A549 (cell line): ENCODE results near the gene CLDN25. TPM values are rescaled to one million over a fixed set of nuclear protein-coding genes. Genes with fewer than 3 reads are reported as not detected.

Experiments used
- ATAC-seq, 2 experiments: fragments of 200-7000 bp in 1 of 2; fragments of >200 bp in 1 of 2; cut with Nextera tagmentation in 1 of 2; cut with Tn5 transposase in 1 of 2; 3 replicates each; pipeline versions ENCODE4 v1.8.0 to v1.9.1; 2018 to 2020; ENCODE audit warnings: mild to moderate bottlenecking in 1 of 2, moderate library complexity in 1 of 2
- CTCF ChIA-PET: fragments of 300-600 bp; sonication (Branson Sonifier 250); formaldehyde crosslinking; extraction: SDS; loops from one replicate; lab custom pipeline; 2021; ENCODE audit warnings: antibody characterized with exemption, inconsistent platforms; lab: Yijun Ruan, JAX
- POLR2A ChIA-PET: fragments of 350-600 bp; formaldehyde crosslinking; extraction: SDS; loops from one replicate; lab custom pipeline; 2021; ENCODE audit warnings: antibody characterized with exemption, inconsistent platforms; lab: Yijun Ruan, JAX
- DNase-seq, 2 experiments: peaks; one replicate each; pipeline versions ENCODE4 v3.0.0 to v3.0.0-alpha.2; 2011 to 2016; ENCODE audit warnings: low read depth in 1 of 2, low spot score in 1 of 2
- FAIRE-seq: peaks from 2 replicates; lab custom pipeline; 2011; peaks lifted over from hg19 to GRCh38; lab: Jason Lieb, UNC
- H3K27ac ChIP-seq, 2 experiments: fragments of >200 bp; sonication (Bioruptor Twin); formaldehyde crosslinking; 3 replicates each; pipeline ENCODE4 v1.5.1; 2016 to 2017
- H3K4me1 ChIP-seq: fragments of >200 bp; sonication (Bioruptor Twin); formaldehyde crosslinking; 3 replicates; pipeline ENCODE4 v1.6.1; 2016
- H3K4me2 ChIP-seq: fragments of >200 bp; sonication (Bioruptor Twin); formaldehyde crosslinking; 3 replicates; pipeline ENCODE4 v1.6.1; 2016
- H3K4me3 ChIP-seq: fragments of >200 bp; sonication (Bioruptor Twin); formaldehyde crosslinking; 3 replicates; pipeline ENCODE4 v1.5.1; 2016
- H3K9me3 ChIP-seq: fragments of >200 bp; sonication (Bioruptor Twin); formaldehyde crosslinking; 3 replicates; pipeline ENCODE4 v1.6.1; 2016
- BHLHE40 ChIP-seq: IDR thresholded peaks from 2 replicates; pipeline ENCODE4 v1.6.1; 2012; ENCODE audit warnings: low read depth, low read length, inconsistent platforms
- CBX2 ChIP-seq: fragments of 200-600 bp; sonication (generic); IDR thresholded peaks from 2 replicates; pipeline ENCODE4 v1.6.1; 2016; ENCODE audit warnings: low read depth, mild to moderate bottlenecking, borderline replicate concordance
- CBX8 ChIP-seq: fragments of 200-600 bp; sonication (generic); IDR thresholded peaks from 2 replicates; pipeline ENCODE4 v1.6.1; 2016
- CEBPB ChIP-seq, 2 experiments: fragments of >200 bp in 1 of 2; sonication (Bioruptor Twin) in 1 of 2; formaldehyde crosslinking in 1 of 2; IDR thresholded peaks; 2 replicates each; pipeline ENCODE4 v1.6.1; 2012 to 2016
- CHD2 ChIP-seq: fragments of 150-350 bp; IDR thresholded peaks from 2 replicates; pipeline ENCODE4 v1.6.1; 2014; ENCODE audit warnings: low read length; ENCODE audit not compliant: partially characterized antibody
- EHMT2 ChIP-seq: fragments of 200-600 bp; sonication (generic); IDR thresholded peaks from 2 replicates; pipeline ENCODE4 v1.6.1; 2016; ENCODE audit warnings: antibody characterized with exemption, low read depth, mild to moderate bottlenecking, moderate library complexity
- EP300 ChIP-seq, 2 experiments: fragments of >200 bp; sonication (Bioruptor Twin); formaldehyde crosslinking; IDR thresholded peaks; 2 replicates in 1 of 2; 3 replicates in 1 of 2; pipeline ENCODE4 v1.6.1; 2016 to 2017
- FOSB ChIP-seq: fragments of 250-450 bp; sonication (Bioruptor Pico); IDR thresholded peaks from 2 replicates; pipeline ENCODE4 v1.5.0; 2020; ENCODE audit warnings: mild to moderate bottlenecking, moderate library complexity
- FOSL2 ChIP-seq, 2 experiments: fragments of 450-650 bp in 1 of 2; fragments of >200 bp in 1 of 2; sonication (Bioruptor Twin) in 1 of 2; formaldehyde crosslinking; IDR thresholded peaks; 2 replicates each; pipeline versions ENCODE4 v1.5.0 to v1.6.1; 2016 to 2020; ENCODE audit warnings: mild to moderate bottlenecking in 1 of 2, moderate library complexity in 1 of 2
- HEYL ChIP-seq: fragments of 250-450 bp; sonication (Bioruptor Pico); IDR thresholded peaks from 2 replicates; pipeline ENCODE4 v1.8.0; 2021; ENCODE audit warnings: mild to moderate bottlenecking, moderate library complexity
- HOXA7 ChIP-seq: fragments of 250-450 bp; sonication (Bioruptor Pico); IDR thresholded peaks from 2 replicates; pipeline ENCODE4 v1.5.0; 2020; ENCODE audit warnings: mild to moderate bottlenecking, moderate library complexity
- HOXB13 ChIP-seq: fragments of 250-450 bp; sonication (Bioruptor Pico); IDR thresholded peaks from 2 replicates; pipeline ENCODE4 v1.5.0; 2020; ENCODE audit warnings: low read depth, mild to moderate bottlenecking, moderate library complexity
- JUN ChIP-seq, 2 experiments: fragments of >200 bp; sonication (Bioruptor Twin); formaldehyde crosslinking; IDR thresholded peaks; 2 replicates in 1 of 2; 3 replicates in 1 of 2; pipeline ENCODE4 v1.6.1; 2016 to 2017
- KDM1A ChIP-seq: fragments of 200-600 bp; sonication (generic); IDR thresholded peaks from 2 replicates; pipeline ENCODE4 v1.6.1; 2016; ENCODE audit warnings: low read depth, mild to moderate bottlenecking
- KDM5A ChIP-seq: fragments of 200-600 bp; sonication (generic); IDR thresholded peaks from 2 replicates; pipeline ENCODE4 v1.6.1; 2016; ENCODE audit warnings: antibody characterized with exemption, mild to moderate bottlenecking
- MAZ ChIP-seq: fragments of 150-350 bp; IDR thresholded peaks from 2 replicates; pipeline ENCODE4 v1.6.1; 2014; ENCODE audit warnings: antibody characterized with exemption, low read depth, low read length, borderline replicate concordance
- NFE2L2 ChIP-seq: fragments of 150-350 bp; conservative IDR thresholded peaks from 2 replicates; pipeline ENCODE4 v1.6.1; 2014; ENCODE audit warnings: low read length
- NPAS2 ChIP-seq: fragments of 250-450 bp; sonication (Bioruptor Pico); IDR thresholded peaks from 2 replicates; pipeline ENCODE4 v1.8.0; 2022; ENCODE audit warnings: mild to moderate bottlenecking, moderate library complexity, borderline replicate concordance
- POLR2A ChIP-seq: IDR thresholded peaks from 2 replicates; pipeline ENCODE4 v1.6.1; 2012; ENCODE audit warnings: mild to moderate bottlenecking, low read length
- POLR2AphosphoS2 ChIP-seq: conservative IDR thresholded peaks from 2 replicates; pipeline ENCODE4 v1.6.1; 2012; ENCODE audit warnings: low read length, improper control_type of control experiment, inconsistent platforms
- RAD21 ChIP-seq, 2 experiments: fragments of >200 bp in 1 of 2; sonication (Bioruptor Twin) in 1 of 2; formaldehyde crosslinking in 1 of 2; IDR thresholded peaks in 1 of 2; conservative IDR thresholded peaks in 1 of 2; 2 replicates in 1 of 2; 3 replicates in 1 of 2; pipeline ENCODE4 v1.6.1; 2012 to 2018; ENCODE audit warnings: inconsistent platforms in 1 of 2
- RARB ChIP-seq: fragments of 250-450 bp; sonication (Bioruptor Pico); IDR thresholded peaks from 2 replicates; pipeline ENCODE4 v1.8.0; 2021; ENCODE audit warnings: mild to moderate bottlenecking, moderate library complexity
- RFX5 ChIP-seq: fragments of 450-650 bp; IDR thresholded peaks from 2 replicates; pipeline ENCODE4 v1.7.1; 2014; ENCODE audit warnings: antibody characterized with exemption, mild to moderate bottlenecking, moderate library complexity
- SMC3 ChIP-seq: fragments of >200 bp; sonication (Bioruptor Twin); formaldehyde crosslinking; IDR thresholded peaks from 3 replicates; pipeline ENCODE4 v1.6.1; 2018; ENCODE audit warnings: inconsistent platforms
- SREBF2 ChIP-seq: fragments of 450-650 bp; IDR thresholded peaks from 2 replicates; pipeline ENCODE4 v1.6.1; 2014; ENCODE audit warnings: mild to moderate bottlenecking, moderate library complexity
- TFCP2L1 ChIP-seq: fragments of 250-450 bp; sonication (Bioruptor Pico); IDR thresholded peaks from 2 replicates; pipeline ENCODE4 v1.5.0; 2021; ENCODE audit warnings: mild to moderate bottlenecking
- ZC3H11A ChIP-seq: fragments of 450-650 bp; IDR thresholded peaks from 2 replicates; pipeline ENCODE4 v1.6.1; 2014; ENCODE audit warnings: antibody characterized with exemption, mild to moderate bottlenecking
- ZFP36 ChIP-seq: fragments of 450-650 bp; IDR thresholded peaks from 2 replicates; pipeline ENCODE4 v1.6.1; 2014; ENCODE audit warnings: borderline replicate concordance; ENCODE audit not compliant: partially characterized antibody
- WGBS: methylation state at CpG from one replicate; pipeline ENCODE4 v1.1.6; 2017; ENCODE audit errors: missing lambda C conversion rate; 5-methylcytosine and 5-hydroxymethylcytosine counted together
- polyA plus RNA-seq, 4 experiments: library from polyadenylated mRNA; depleted of rRNA in 3 of 4; stranded (reverse); fragments of >200 nt; fragmentation: RNase III in 1 of 4; extraction: RNeasy Plus Mini Kit Qiagen cat#74134 plus additional on column Dnase treatment in 1 of 4; gene quantifications; 2 replicates in 3 of 4; 3 replicates in 1 of 4; pipeline ENCODE4 v1.2.3, GENCODE V29; 2011 to 2017
- TF ChIP-seq, protein P1 (sequence below): fragments of 250-450 bp; sonication (Bioruptor Pico); IDR thresholded peaks from 2 replicates; pipeline ENCODE4 v1.5.0; 2021; ENCODE audit warnings: mild to moderate bottlenecking, moderate library complexity, borderline replicate concordance
- TF ChIP-seq, protein P2 (sequence below): fragments of 200-600 bp; sonication (generic); IDR thresholded peaks from 2 replicates; pipeline ENCODE4 v1.6.1; 2016; ENCODE audit warnings: antibody characterized with exemption, mild to moderate bottlenecking, moderate library complexity
- TF ChIP-seq, protein P3 (sequence below): IDR thresholded peaks from 2 replicates; pipeline ENCODE4 v1.6.1; 2012; ENCODE audit warnings: low read depth, borderline replicate concordance
- TF ChIP-seq, protein P4 (sequence below): IDR thresholded peaks from 2 replicates; pipeline ENCODE4 v1.6.1; 2012
- TF ChIP-seq, protein P5 (sequence below): fragments of 450-650 bp; IDR thresholded peaks from 2 replicates; pipeline ENCODE4 v1.6.1; 2014; ENCODE audit warnings: antibody characterized with exemption
- TF ChIP-seq, protein P6 (sequence below): IDR thresholded peaks from 2 replicates; pipeline ENCODE4 v1.6.1; 2012

The CLDN25 gene
- polyA plus RNA-seq, 2 of the 4 experiments (the other 2 are of a cell fraction) = not detected

DNA sequence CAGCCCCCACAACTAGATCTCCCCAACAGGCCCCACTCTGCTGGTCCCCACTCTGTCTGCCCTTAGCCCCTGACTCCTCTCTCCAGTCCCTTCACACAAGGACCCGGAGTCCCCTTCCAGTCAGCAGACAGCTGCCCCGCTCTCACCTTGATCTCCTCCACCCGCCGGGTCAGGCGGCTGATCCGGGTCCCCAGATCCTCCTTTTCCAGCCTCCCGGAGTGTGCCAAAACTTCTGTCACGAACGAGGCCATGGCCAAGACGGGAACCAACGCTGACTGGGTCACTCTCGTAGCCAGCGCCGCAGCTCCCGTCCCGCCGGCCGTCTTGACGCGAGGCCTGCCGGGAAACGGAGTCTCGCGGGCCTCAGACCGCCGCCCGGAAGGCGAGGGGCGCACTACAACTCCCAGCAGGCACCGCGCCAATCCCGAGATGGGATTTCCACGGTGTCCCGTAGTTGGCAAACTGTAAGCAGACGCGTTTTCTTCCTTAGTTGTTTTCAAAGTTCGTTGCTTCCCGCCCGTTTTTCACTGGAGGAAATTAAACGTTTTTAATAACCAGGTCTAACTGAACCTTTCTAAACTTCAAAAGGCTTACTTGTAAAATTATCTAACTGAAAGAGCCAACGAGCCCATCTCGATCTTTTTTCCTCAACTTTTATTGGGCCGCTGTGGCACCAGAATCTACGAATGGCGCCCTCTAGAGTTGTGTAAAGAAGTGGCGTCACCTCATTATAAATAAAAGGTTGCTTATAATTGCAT, 6.0 kb upstream of the CLDN25 start, which contains the start of gene ZW10:
Gene ZW10 (minus strand): TSS at position 277 of the 758 bp plus-strand sequence. CDS start 26 bp downstream, at position 251.
- peak; percentile 99 to 100 for ATAC-seq
- Histone ChIP-seq H3K4me1 (peaks cover 3% of the 10 kb centered on the region; the same call in 1 of the 3 replicates), H3K9me3 (no peaks in the 10 kb centered on the region), H3K4me2 (peak within 1 kb of the TSS; percentile 80), H3K27ac (peak within 1 kb of the TSS; percentile 94), H3K4me3 (peak within 1 kb of the TSS; percentile 99)
- ChIA-PET POLR2A (no interaction called here), CTCF (interaction anchor here (0.6 to 2.1 kb wide), 12 partner anchors 8 to 464 kb away, joined by 3 to 7 read pairs (median 3); no protein-coding TSS in a partner anchor)
- no peak for FAIRE-seq
- WGBS = 2% methylated on average over 24 of the region's 46 CpGs
- DNase-seq = peak; percentile 62 to 94
- peak; percentile 24 to 29; a peak in 1 of 5 replicates for TF ChIP-seq RAD21 (conservative IDR thresholded peaks at IDR 0.05 in 1 of 2, IDR thresholded peaks at IDR 0.05 in 1 of 2)
- TF ChIP-seq HOXB13 = no peak
- no peak for TF ChIP-seq NFE2L2
- TF ChIP-seq, protein P1, sequence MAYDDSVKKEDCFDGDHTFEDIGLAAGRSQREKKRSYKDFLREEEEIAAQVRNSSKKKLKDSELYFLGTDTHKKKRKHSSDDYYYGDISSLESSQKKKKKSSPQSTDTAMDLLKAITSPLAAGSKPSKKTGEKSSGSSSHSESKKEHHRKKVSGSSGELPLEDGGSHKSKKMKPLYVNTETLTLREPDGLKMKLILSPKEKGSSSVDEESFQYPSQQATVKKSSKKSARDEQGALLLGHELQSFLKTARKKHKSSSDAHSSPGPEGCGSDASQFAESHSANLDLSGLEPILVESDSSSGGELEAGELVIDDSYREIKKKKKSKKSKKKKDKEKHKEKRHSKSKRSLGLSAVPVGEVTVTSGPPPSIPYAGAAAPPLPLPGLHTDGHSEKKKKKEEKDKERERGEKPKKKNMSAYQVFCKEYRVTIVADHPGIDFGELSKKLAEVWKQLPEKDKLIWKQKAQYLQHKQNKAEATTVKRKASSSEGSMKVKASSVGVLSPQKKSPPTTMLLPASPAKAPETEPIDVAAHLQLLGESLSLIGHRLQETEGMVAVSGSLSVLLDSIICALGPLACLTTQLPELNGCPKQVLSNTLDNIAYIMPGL (CRISPR knock-in tag) = no peak
- TF ChIP-seq, protein P2, sequence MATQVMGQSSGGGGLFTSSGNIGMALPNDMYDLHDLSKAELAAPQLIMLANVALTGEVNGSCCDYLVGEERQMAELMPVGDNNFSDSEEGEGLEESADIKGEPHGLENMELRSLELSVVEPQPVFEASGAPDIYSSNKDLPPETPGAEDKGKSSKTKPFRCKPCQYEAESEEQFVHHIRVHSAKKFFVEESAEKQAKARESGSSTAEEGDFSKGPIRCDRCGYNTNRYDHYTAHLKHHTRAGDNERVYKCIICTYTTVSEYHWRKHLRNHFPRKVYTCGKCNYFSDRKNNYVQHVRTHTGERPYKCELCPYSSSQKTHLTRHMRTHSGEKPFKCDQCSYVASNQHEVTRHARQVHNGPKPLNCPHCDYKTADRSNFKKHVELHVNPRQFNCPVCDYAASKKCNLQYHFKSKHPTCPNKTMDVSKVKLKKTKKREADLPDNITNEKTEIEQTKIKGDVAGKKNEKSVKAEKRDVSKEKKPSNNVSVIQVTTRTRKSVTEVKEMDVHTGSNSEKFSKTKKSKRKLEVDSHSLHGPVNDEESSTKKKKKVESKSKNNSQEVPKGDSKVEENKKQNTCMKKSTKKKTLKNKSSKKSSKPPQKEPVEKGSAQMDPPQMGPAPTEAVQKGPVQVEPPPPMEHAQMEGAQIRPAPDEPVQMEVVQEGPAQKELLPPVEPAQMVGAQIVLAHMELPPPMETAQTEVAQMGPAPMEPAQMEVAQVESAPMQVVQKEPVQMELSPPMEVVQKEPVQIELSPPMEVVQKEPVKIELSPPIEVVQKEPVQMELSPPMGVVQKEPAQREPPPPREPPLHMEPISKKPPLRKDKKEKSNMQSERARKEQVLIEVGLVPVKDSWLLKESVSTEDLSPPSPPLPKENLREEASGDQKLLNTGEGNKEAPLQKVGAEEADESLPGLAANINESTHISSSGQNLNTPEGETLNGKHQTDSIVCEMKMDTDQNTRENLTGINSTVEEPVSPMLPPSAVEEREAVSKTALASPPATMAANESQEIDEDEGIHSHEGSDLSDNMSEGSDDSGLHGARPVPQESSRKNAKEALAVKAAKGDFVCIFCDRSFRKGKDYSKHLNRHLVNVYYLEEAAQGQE = peak; percentile 73
- no peak for TF ChIP-seq HOXA7 (CRISPR knock-in tag)
- no peak for TF ChIP-seq ZFP36
- no peak for TF ChIP-seq CBX2
- TF ChIP-seq TFCP2L1 (CRISPR knock-in tag) = no peak
- peak; percentile 62 for TF ChIP-seq CHD2
- TF ChIP-seq EHMT2 = no peak
- no peak for TF ChIP-seq HEYL (CRISPR knock-in tag)
- no peak for TF ChIP-seq FOSL2 (IDR thresholded peaks at IDR 0.05)
- no peak for TF ChIP-seq FOSL2 (CRISPR knock-in tag; IDR thresholded peaks at IDR 0.05)
- TF ChIP-seq ZC3H11A = no peak
- TF ChIP-seq, protein P3, sequence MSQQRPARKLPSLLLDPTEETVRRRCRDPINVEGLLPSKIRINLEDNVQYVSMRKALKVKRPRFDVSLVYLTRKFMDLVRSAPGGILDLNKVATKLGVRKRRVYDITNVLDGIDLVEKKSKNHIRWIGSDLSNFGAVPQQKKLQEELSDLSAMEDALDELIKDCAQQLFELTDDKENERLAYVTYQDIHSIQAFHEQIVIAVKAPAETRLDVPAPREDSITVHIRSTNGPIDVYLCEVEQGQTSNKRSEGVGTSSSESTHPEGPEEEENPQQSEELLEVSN = peak; percentile 44; the same call in 1 of the 2 replicates
- TF ChIP-seq FOSB (CRISPR knock-in tag) = no peak
- TF ChIP-seq EP300 (IDR thresholded peaks at IDR 0.05) = no peak
- peak; percentile 70 for TF ChIP-seq POLR2A
- no peak; the same call in 1 of the 3 replicates for TF ChIP-seq SMC3
- TF ChIP-seq, protein P4, sequence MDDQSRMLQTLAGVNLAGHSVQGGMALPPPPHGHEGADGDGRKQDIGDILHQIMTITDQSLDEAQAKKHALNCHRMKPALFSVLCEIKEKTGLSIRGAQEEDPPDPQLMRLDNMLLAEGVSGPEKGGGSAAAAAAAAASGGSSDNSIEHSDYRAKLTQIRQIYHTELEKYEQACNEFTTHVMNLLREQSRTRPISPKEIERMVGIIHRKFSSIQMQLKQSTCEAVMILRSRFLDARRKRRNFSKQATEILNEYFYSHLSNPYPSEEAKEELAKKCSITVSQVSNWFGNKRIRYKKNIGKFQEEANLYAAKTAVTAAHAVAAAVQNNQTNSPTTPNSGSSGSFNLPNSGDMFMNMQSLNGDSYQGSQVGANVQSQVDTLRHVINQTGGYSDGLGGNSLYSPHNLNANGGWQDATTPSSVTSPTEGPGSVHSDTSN = no peak
- TF ChIP-seq BHLHE40 = no peak
- TF ChIP-seq SREBF2 = no peak
- no peak for TF ChIP-seq CBX8
- TF ChIP-seq MAZ = no peak
- no peak for TF ChIP-seq JUN (IDR thresholded peaks at IDR 0.05)
- TF ChIP-seq NPAS2 (CRISPR knock-in tag) = no peak
- no peak for TF ChIP-seq RARB
- TF ChIP-seq, protein P5, sequence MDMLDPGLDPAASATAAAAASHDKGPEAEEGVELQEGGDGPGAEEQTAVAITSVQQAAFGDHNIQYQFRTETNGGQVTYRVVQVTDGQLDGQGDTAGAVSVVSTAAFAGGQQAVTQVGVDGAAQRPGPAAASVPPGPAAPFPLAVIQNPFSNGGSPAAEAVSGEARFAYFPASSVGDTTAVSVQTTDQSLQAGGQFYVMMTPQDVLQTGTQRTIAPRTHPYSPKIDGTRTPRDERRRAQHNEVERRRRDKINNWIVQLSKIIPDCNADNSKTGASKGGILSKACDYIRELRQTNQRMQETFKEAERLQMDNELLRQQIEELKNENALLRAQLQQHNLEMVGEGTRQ = no peak
- TF ChIP-seq RFX5 = no peak
- TF ChIP-seq, protein P6, sequence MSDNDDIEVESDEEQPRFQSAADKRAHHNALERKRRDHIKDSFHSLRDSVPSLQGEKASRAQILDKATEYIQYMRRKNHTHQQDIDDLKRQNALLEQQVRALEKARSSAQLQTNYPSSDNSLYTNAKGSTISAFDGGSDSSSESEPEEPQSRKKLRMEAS = peak; percentile 44
- TF ChIP-seq CEBPB (IDR thresholded peaks at IDR 0.05) = no peak
- TF ChIP-seq KDM5A = 0 out of 2 replicates have a peak, but pooled peaks have one; percentile 20
- TF ChIP-seq KDM1A = no peak
- TF ChIP-seq POLR2AphosphoS2 = no peak
